Peyer's patch (tissue), 4 donors: Measurements from ENCODE around the gene CPNE7. TPM values are rescaled to one million over a fixed set of nuclear protein-coding genes. Genes with fewer than 3 reads are reported as not detected.

Source experiments
- DNase-seq, 3 donors: peaks; one replicate each; pipeline ENCODE4 v3.0.0-alpha.2; 2017 to 2019
- H3K27ac ChIP-seq, 4 donors: fragments of 200-600 bp; sonication (generic); one replicate each; pipeline ENCODE4 v1.5.1; 2016 to 2019
- H3K27me3 ChIP-seq, 2 donors: fragments of 200-600 bp; sonication (generic); one replicate each; pipeline ENCODE4 v1.5.1; 2019
- H3K36me3 ChIP-seq, 3 donors: fragments of 200-600 bp; sonication (generic); one replicate each; pipeline ENCODE4 v1.5.1; 2016 to 2019
- H3K4me1 ChIP-seq, 4 donors: fragments of 200-600 bp; sonication (generic); one replicate each; pipeline ENCODE4 v1.5.1; 2016 to 2019
- H3K4me3 ChIP-seq, 4 donors: fragments of 200-600 bp; sonication (generic); 1 replicate in 3 of 4; 2 replicates in 1 of 4; pipeline ENCODE4 v1.5.1; 2016 to 2019; ENCODE audit warnings: mild to moderate bottlenecking in 1 of 4
- H3K9me3 ChIP-seq, 4 donors: fragments of 200-600 bp; sonication (generic); one replicate each; pipeline ENCODE4 v1.5.1; 2016 to 2019; ENCODE audit warnings: mild to moderate bottlenecking in 1 of 4
- POLR2A ChIP-seq, 2 donors: fragments of 450-650 bp; IDR thresholded peaks; one replicate each; pipeline ENCODE4 v1.5.1; 2017; ENCODE audit warnings: antibody characterized with exemption in 2 of 2, mild to moderate bottlenecking in 2 of 2, moderate library complexity in 2 of 2
- total RNA-seq, 4 donors: library from RNA; depleted of rRNA; stranded (reverse); fragments of >200 nt; gene quantifications; one replicate each; pipeline ENCODE4 v1.1.0, GENCODE V29; 2016
- TF ChIP-seq, protein P1 (sequence below), 6 experiments: fragments of 450-650 bp in 4 of 6; fragments of 200-600 bp in 2 of 6; sonication (generic) in 1 of 6; IDR thresholded peaks; one replicate each; pipeline ENCODE4 v1.5.1; 2017 to 2019; ENCODE audit warnings: antibody characterized with exemption in 6 of 6, mild to moderate bottlenecking in 3 of 6, moderate library complexity in 1 of 6

The CPNE7 gene
- total RNA-seq, 4 donors from 2014 or later, result 7.4 to 48.7 (median 13.5) TPM

DNA sequence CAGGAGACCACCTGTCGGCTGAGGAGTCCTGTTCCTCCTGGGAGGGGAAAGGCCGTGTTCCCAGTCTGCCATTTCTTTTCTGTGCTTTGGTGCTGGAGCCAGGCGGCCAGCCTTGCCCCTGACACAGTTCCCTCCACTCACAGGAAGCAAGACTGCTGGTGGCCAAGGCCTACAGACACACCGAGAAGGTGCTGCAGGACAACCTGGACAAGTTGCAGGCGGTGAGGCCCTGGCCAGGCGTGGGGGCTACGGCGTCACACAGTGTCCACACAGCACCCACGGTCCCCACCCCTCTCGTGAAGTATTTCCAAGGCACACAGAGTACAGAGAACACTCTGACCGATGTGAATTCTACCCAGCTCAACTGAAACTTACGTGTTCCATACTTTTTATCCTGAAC, 21.2 kb upstream of the CPNE7 start:
- Histone ChIP-seq H3K27me3 (no peaks in the 10 kb centered on the region), H3K36me3 (peaks cover 0 to 71% (median 0%) of the 10 kb centered on the region in 3 donors)

DNA sequence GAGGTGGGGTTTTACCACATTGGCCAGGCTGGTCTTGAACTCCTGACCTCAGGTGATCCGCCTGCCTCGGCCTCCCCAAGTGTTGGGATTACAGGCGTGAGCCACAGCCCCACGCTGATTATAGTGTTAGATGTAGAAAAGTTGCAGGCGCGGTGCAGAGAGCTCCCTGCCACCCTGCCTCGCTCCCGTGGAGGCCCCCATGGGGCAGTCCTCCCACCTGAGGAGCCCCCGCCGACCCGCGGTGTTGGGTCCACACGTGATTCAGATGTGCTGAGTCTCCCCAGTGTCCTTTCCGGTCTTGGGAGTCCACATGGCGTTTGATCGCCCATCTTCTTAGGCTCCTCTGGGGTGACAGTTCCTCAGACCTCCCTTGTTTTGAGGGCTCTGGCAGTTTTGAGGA, 20.3 kb upstream of the CPNE7 start:
- Histone ChIP-seq H3K27ac (no peak overlapping the region), H3K27me3 (no peaks in the 10 kb centered on the region), H3K9me3 (no peaks in the 10 kb centered on the region), H3K4me1 (peaks cover 0 to 15% (median 2%) of the 10 kb centered on the region in 4 donors), H3K4me3 (no peak overlapping the region), H3K36me3 (peaks cover 0 to 62% (median 0%) of the 10 kb centered on the region in 3 donors)
- TF ChIP-seq, protein P1, sequence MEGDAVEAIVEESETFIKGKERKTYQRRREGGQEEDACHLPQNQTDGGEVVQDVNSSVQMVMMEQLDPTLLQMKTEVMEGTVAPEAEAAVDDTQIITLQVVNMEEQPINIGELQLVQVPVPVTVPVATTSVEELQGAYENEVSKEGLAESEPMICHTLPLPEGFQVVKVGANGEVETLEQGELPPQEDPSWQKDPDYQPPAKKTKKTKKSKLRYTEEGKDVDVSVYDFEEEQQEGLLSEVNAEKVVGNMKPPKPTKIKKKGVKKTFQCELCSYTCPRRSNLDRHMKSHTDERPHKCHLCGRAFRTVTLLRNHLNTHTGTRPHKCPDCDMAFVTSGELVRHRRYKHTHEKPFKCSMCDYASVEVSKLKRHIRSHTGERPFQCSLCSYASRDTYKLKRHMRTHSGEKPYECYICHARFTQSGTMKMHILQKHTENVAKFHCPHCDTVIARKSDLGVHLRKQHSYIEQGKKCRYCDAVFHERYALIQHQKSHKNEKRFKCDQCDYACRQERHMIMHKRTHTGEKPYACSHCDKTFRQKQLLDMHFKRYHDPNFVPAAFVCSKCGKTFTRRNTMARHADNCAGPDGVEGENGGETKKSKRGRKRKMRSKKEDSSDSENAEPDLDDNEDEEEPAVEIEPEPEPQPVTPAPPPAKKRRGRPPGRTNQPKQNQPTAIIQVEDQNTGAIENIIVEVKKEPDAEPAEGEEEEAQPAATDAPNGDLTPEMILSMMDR (IDR thresholded peaks at IDR 0.05), result no peak
- TF ChIP-seq POLR2A (IDR thresholded peaks at IDR 0.05), result no peak
- no peak for DNase-seq

More for the DNA sequence above, 21.2 kb upstream of the CPNE7 start:
- no peak overlapping the region for H3K4me3 ChIP-seq
- TF ChIP-seq POLR2A (IDR thresholded peaks at IDR 0.05), result no peak
- TF ChIP-seq, protein P1 (IDR thresholded peaks at IDR 0.05), result no peak
- peaks cover 0 to 10% (median 0%) of the 10 kb centered on the region in 4 donors for H3K4me1 ChIP-seq
- DNase-seq, result no peak
- H3K9me3 ChIP-seq, result no peaks in the 10 kb centered on the region
- H3K27ac ChIP-seq, result no peak overlapping the region

DNA sequence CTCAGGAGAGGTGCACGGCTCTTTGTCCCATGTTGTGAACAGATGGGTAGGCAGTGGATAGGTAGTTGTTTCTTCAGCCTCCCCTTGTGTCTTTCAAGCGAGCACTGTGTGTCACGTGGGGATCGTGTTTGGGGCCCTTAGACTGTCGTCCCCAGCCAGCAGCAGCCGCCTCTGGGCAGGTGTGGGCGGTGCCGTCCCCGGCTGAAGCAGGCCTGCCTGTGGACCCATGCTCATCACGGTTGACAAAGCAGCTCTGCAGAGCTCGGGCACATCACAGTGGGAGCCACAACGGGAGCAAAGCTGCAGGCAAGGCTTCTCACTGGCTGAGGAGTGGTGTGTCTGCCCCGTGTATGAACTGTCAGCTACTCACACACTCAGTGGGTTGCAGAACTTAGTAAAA, 19.8 kb upstream of the CPNE7 start:
- DNase-seq, result no peak
- Histone ChIP-seq H3K4me3 (no peak overlapping the region), H3K27ac (no peak overlapping the region), H3K9me3 (no peaks in the 10 kb centered on the region), H3K27me3 (no peaks in the 10 kb centered on the region), H3K4me1 (peaks cover 0 to 15% (median 2%) of the 10 kb centered on the region in 4 donors), H3K36me3 (peaks cover 0 to 57% (median 0%) of the 10 kb centered on the region in 3 donors)
- TF ChIP-seq, protein P1 (IDR thresholded peaks at IDR 0.05), result no peak
- TF ChIP-seq POLR2A (IDR thresholded peaks at IDR 0.05), result no peak

DNA sequence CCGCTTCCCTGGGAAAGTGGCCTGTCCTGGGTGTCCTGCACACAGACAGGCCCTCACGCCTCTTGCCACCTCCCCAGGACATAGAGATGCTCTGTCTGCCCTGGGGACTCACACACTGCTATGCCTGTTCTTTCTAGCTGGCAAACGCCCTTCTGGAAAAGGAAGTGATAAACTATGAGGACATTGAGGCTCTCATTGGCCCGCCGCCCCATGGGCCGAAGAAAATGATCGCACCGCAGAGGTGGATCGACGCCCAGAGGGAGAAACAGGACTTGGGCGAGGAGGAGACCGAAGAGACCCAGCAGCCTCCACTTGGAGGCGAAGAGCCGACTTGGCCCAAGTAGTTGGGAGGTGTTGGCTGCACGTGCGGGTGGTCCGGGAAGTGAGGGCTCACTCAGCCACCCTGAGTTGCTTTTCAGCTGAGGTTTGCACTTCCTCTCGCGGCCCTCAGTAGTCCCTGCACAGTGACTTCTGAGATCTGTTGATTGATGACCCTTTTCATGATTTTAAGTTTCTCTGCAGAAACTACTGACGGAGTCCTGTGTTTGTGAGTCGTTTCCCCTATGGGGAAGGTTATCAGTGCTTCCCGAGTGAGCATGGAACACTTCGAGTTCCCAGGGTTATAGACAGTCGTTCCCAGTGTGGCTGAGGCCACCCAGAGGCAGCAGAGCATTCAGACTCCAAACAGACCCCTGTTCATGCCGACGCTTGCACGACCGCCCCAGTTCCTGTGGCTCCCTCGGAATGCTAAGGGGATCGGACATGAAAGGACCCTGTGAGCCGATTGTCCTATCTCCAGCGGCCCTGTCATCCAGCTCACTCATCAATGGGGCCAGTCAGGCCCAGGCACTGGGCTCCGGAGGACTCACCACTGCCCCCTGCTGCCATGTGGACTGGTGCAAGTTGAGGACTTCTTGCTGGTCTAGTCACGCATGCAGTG, 18.5 kb upstream of the CPNE7 start:
- TF ChIP-seq, protein P1 (IDR thresholded peaks at IDR 0.05), result peak; percentile 69 to 81 (median 78)
- TF ChIP-seq POLR2A (IDR thresholded peaks at IDR 0.05), result no peak
- Histone ChIP-seq H3K4me3 (no peak overlapping the region), H3K27ac (peak overlapping the region in 1 of 4 donors; percentile 16), H3K9me3 (no peaks in the 10 kb centered on the region), H3K36me3 (peaks cover 0 to 51% (median 0%) of the 10 kb centered on the region in 3 donors), H3K4me1 (peaks cover 0 to 24% (median 11%) of the 10 kb centered on the region in 4 donors), H3K27me3 (no peaks in the 10 kb centered on the region)
- peak; percentile 80 to 92 (median 91) for DNase-seq

DNA sequence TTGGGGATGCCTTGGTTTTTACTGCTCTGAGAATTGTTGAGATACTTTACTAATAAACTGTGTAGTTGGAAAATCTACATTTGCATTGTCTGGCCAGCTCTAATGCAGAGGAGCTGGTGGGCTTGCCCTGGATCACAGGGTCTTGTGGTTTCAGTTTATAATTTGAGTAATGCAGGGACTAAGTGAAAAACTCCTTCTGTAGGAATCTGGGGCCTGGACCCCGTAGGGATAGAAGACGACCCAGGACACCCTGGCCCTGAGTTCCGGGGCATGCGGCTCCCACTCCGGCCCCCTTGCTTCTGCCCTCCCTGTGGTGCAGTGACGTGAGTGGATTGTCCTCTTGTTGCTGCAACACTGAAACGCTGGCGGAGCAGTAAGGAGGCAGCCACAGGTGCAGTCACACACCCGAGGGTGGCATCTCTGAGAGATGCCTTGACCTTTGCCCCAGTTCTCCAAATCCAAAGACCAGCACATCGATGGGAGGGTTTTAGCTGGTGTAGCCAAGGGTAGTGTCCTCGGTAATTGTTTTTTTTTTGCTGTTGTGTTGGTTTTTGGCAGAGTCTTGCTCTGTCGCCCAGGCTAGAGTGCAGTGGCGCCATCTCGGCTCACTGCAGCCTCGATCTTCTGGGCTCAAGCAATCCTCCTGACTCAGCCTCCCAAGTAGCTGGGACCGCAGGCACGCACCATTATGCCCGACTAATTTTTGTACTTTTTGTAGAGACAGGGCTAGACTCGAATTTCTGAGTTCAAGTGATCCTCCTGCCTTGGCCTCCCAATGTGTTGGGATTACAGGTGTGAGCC, 17.7 kb upstream of the CPNE7 start:
- Histone ChIP-seq H3K27me3 (no peaks in the 10 kb centered on the region), H3K27ac (peak overlapping the region in 2 of 4 donors; percentile 16 to 17), H3K9me3 (no peaks in the 10 kb centered on the region), H3K4me1 (peaks cover 0 to 32% (median 14%) of the 10 kb centered on the region in 4 donors), H3K4me3 (no peak overlapping the region), H3K36me3 (peaks cover 0 to 51% (median 0%) of the 10 kb centered on the region in 3 donors)
- TF ChIP-seq, protein P1 (IDR thresholded peaks at IDR 0.05), result no peak
- no peak for TF ChIP-seq POLR2A (IDR thresholded peaks at IDR 0.05)
- no peak for DNase-seq
